GM19035 (cell line): ENCODE data around the gene TRIM17.

ENCODE experiments used
- ATAC-seq: cut with Tn5 transposase; IDR thresholded peaks from one replicate; pipeline ENCODE4 v1.9.1; 2021; ENCODE audit not compliant: unreplicated experiment

Gene TRIM17

GRCh38 chr1:228369608-228370438, 46.8 kb downstream of the TRIM17 start:
- ATAC-seq, result no peak

- no peak for ATAC-seq
Measured at GRCh38 chr1:228368801-228369607, 47.7 kb downstream of the TRIM17 start.

GRCh38 chr1:228367798-228368791, 48.6 kb downstream of the TRIM17 start:
- ATAC-seq, result no peak

- no peak for ATAC-seq
Measured at GRCh38 chr1:228366866-228367741, 49.6 kb downstream of the TRIM17 start.

- ATAC-seq, result no peak
Measured at GRCh38 chr1:228366062-228366865, 50.4 kb downstream of the TRIM17 start.

GRCh38 chr1:228365271-228366061, 51.2 kb downstream of the TRIM17 start:
- ATAC-seq, result no peak

GRCh38 chr1:228364706-228365213, 51.9 kb downstream of the TRIM17 start:
- no peak for ATAC-seq

GRCh38 chr1:228364068-228364705, 52.5 kb downstream of the TRIM17 start:
- ATAC-seq, result no peak

- ATAC-seq, result no peak
Measured at GRCh38 chr1:228363686-228364067, 53.0 kb downstream of the TRIM17 start.

- no peak for ATAC-seq
Measured at GRCh38 chr1:228362884-228363450, 53.7 kb downstream of the TRIM17 start.

- no peak for ATAC-seq
Measured at GRCh38 chr1:228362141-228362883, 54.3 kb downstream of the TRIM17 start.

GRCh38 chr1:228361314-228362140, 55.1 kb downstream of the TRIM17 start:
- ATAC-seq, result no peak

GRCh38 chr1:228360533-228361313, 55.9 kb downstream of the TRIM17 start:
- ATAC-seq, result no peak

- no peak for ATAC-seq
Measured at GRCh38 chr1:228359613-228360532, 56.8 kb downstream of the TRIM17 start.
